T-cell (primary cell): ENCODE results near the gene PLCB1. TPM values are rescaled to one million over a fixed set of nuclear protein-coding genes. Genes with fewer than 3 reads are reported as not detected.

ENCODE experiments used
- ATAC-seq, 4 experiments: fragments of 200-7000 bp in 3 of 4; fragments of 150-1000 bp in 1 of 4; cut with Tn5 transposase; replicated peaks in 1 of 4; 1 replicate in 3 of 4; 2 replicates in 1 of 4; pipeline ENCODE4 v1.10.0; 2021; ENCODE audit warnings: moderate library complexity in 3 of 4, mild to moderate bottlenecking in 2 of 4, moderate number of reproducible peaks in 1 of 4
- CTCF ChIA-PET, 2 donors: fragments of 300-600 bp; sonication (Branson Sonifier 250); formaldehyde crosslinking; loops; one replicate each; lab custom pipeline; 2022; ENCODE audit warnings: antibody characterized with exemption in 2 of 2; lab: Charles Lee
- POLR2A ChIA-PET, 2 donors: fragments of 300-600 bp; sonication (Branson Sonifier 250); formaldehyde crosslinking; loops; one replicate each; lab custom pipeline; 2022; ENCODE audit warnings: antibody characterized with exemption in 2 of 2; lab: Charles Lee
- DNase-seq, 35 experiments: peaks; one replicate each; pipeline versions ENCODE4 v3.0.0 to v3.0.0-alpha.2; 2013 to 2023
- H3K27ac ChIP-seq: one replicate; pipeline ENCODE4 v1.5.1; 2013; ENCODE audit warnings: low read length
- H3K27me3 ChIP-seq, 2 experiments: replicated peaks in 1 of 2; 1 replicate in 1 of 2; 2 replicates in 1 of 2; pipeline versions ENCODE4 v1.6.1 to v1.7.0; 2013; ENCODE audit warnings: low read length in 1 of 2, mixed read lengths in 1 of 2; ENCODE audit not compliant: control insufficient read depth in 2 of 2, insufficient read depth in 2 of 2; ENCODE audit errors: extremely low read depth in 1 of 2
- H3K36me3 ChIP-seq, 2 donors: 1 replicate in 1 of 2; 2 replicates in 1 of 2; pipeline versions ENCODE4 v1.6.1 to v1.7.0; 2013; ENCODE audit warnings: low read length in 1 of 2; ENCODE audit not compliant: control insufficient read depth in 2 of 2, insufficient read depth in 1 of 2; ENCODE audit errors: extremely low read depth in 1 of 2
- H3K4me1 ChIP-seq, 2 experiments: 1 replicate in 1 of 2; 2 replicates in 1 of 2; pipeline versions ENCODE4 v1.6.1 to v1.7.0; 2013; ENCODE audit warnings: low read length in 2 of 2, mixed read lengths in 1 of 2; ENCODE audit not compliant: insufficient read depth in 2 of 2, control insufficient read depth in 1 of 2; ENCODE audit errors: extremely low read depth in 1 of 2
- H3K4me3 ChIP-seq, 2 donors: 1 replicate in 1 of 2; 2 replicates in 1 of 2; pipeline versions ENCODE4 v1.5.1 to v1.7.0; 2013; ENCODE audit warnings: mild to moderate bottlenecking in 2 of 2, low read length in 1 of 2, moderate library complexity in 1 of 2; ENCODE audit not compliant: control insufficient read depth in 1 of 2; ENCODE audit errors: extremely low read depth in 1 of 2
- H3K9me3 ChIP-seq: 2 replicates; pipeline ENCODE4 v1.7.0; 2013
- H3K27ac Mint-ChIP-seq, 2 donors: one replicate each; pipeline ENCODE4 v1.8.0; 2020 to 2021; ENCODE audit warnings: mild to moderate bottlenecking in 2 of 2, mixed read lengths in 2 of 2
- H3K27me3 Mint-ChIP-seq, 2 donors: one replicate each; pipeline ENCODE4 v1.8.0; 2021 to 2022; ENCODE audit warnings: mixed read lengths in 2 of 2
- H3K36me3 Mint-ChIP-seq: one replicate; pipeline ENCODE4 v1.8.0; 2021; ENCODE audit warnings: mixed read lengths
- H3K4me1 Mint-ChIP-seq, 3 donors: one replicate each; pipeline ENCODE4 v1.8.0; 2020 to 2022; ENCODE audit warnings: mixed read lengths in 3 of 3, mild to moderate bottlenecking in 1 of 3
- H3K4me3 Mint-ChIP-seq, 3 donors: one replicate each; pipeline ENCODE4 v1.8.0; 2020 to 2022; ENCODE audit warnings: mild to moderate bottlenecking in 3 of 3, mixed read lengths in 3 of 3, moderate library complexity in 3 of 3
- H3K9me3 Mint-ChIP-seq, 3 donors: one replicate each; pipeline ENCODE4 v1.8.0; 2020 to 2022; ENCODE audit warnings: mixed read lengths in 3 of 3
- WGBS: methylation state at CpG from one replicate; pipeline ENCODE4 v1.1.5; 2013; ENCODE audit warnings: missing lambda C conversion rate; ENCODE audit not compliant: insufficient coverage; 5-methylcytosine and 5-hydroxymethylcytosine counted together
- total RNA-seq, 35 experiments: library from RNA in 6 of 35; stranded (reverse) in 6 of 35; fragments of 120-200 nt in 1 of 35; gene quantifications; one replicate each; pipeline versions ENCODE4 v1.2.1 to v1.2.4 and lab custom pipeline; 2013 to 2026

Gene PLCB1
- total RNA-seq, 5 donors from 2014 or later (not counting 1 experiment from before 2014, with no cell fraction given): 3.3 to 15.1 (median 7.4) TPM

DNA sequence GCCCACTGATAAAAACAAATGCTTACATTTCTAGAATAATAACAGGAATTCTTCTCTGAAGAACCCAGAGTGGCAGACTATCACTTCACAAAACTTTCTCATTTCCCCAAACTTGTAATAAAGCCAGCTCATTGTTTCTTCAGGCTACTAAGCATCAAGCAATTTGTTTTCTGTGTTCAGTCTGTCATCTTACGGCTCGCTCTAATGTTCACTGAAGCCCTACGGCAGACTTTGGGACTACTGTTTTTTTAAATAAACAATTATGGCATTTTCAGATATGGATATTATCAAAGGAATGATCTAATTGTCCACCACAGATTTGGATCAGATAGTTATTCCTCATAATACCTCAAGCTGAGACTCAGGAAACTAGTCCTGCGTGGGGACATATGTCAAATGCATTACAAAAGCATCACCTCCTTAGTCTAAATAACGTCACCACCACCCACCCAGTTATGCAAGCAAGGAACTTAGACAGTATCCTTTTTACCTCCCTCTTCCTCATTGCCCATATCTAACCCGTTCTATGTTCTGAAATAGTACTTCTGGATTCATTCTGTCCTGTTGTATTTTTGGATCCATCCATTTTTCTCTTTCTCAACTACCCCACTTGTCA lies 415.1 kb downstream of the PLCB1 start:
- ChIA-PET POLR2A (no interaction called here), CTCF (no interaction called here)
- no peak for ATAC-seq
- H3K4me3 Mint-ChIP-seq: no peak overlapping the region
- H3K4me1 Mint-ChIP-seq: no peaks in the 10 kb centered on the region
- H3K36me3 Mint-ChIP-seq: no peaks in the 10 kb centered on the region
- 65% methylated on average over 2 of the region's 6 CpGs for WGBS
- H3K27ac ChIP-seq: no peak overlapping the region
- H3K4me3 ChIP-seq: no peak overlapping the region
- no peaks in the 10 kb centered on the region for H3K36me3 ChIP-seq
- no peaks in the 10 kb centered on the region for H3K27me3 Mint-ChIP-seq
- no peaks in the 10 kb centered on the region for H3K9me3 ChIP-seq
- H3K27me3 ChIP-seq: no peaks in the 10 kb centered on the region
- no peak for DNase-seq
- H3K4me1 ChIP-seq: no peaks in the 10 kb centered on the region
- no peak overlapping the region for H3K27ac Mint-ChIP-seq
- no peaks in the 10 kb centered on the region for H3K9me3 Mint-ChIP-seq

DNA sequence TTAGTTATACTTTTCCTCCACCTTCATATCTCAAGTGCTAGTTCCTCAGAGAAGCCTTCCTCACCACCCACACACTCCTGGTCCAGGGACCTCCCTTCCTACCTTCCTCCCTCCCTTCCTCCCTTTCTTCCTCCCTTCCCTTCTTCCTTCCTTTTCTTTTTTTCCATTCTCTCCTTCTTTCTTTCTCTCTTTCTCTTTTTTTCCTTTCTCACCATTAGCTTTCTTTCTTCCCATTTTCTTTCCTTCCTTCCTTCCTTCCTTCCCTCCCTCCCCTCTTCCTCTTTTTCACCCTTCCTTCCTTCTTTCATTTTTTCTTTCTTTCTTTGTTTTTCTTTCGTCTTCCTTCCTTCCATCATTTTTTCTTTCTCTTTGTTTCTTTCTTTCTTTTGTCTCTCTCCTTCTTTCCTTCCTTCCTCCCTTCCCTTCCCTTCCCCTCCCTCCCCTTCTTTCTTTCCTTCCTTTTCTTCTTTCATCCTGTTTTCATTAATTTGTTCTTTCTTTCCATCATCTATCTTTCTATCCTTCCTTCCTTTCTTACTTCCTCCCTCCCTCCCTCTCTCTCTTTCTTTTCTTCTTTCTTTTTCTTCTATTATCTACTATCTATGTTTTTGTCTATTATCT lies 416.0 kb downstream of the PLCB1 start:
- DNase-seq (no peak), ATAC-seq (no peak)
- no peaks in the 10 kb centered on the region for H3K36me3 ChIP-seq
- H3K9me3 ChIP-seq: no peaks in the 10 kb centered on the region
- Mint-ChIP-seq H3K4me1 (no peaks in the 10 kb centered on the region), H3K27ac (no peak overlapping the region), H3K9me3 (no peaks in the 10 kb centered on the region), H3K27me3 (no peaks in the 10 kb centered on the region), H3K4me3 (no peak overlapping the region), H3K36me3 (no peaks in the 10 kb centered on the region)
- 64% methylated on average over 1 of the region's 1 CpG for WGBS
- no peak overlapping the region for H3K4me3 ChIP-seq
- H3K27me3 ChIP-seq: no peaks in the 10 kb centered on the region
- no peaks in the 10 kb centered on the region for H3K4me1 ChIP-seq
- ChIA-PET CTCF (no interaction called here), POLR2A (interaction anchor here in 1 of 2 donors (0.6 kb wide), 1 partner anchor 12 kb away, joined by 7 read pairs; no protein-coding TSS in a partner anchor)
- no peak overlapping the region for H3K27ac ChIP-seq

- WGBS: 80% methylated on average over 1 of the region's 3 CpGs
- H3K4me3 Mint-ChIP-seq: no peak overlapping the region
- ChIA-PET CTCF (no interaction called here), POLR2A (no interaction called here)
- Histone ChIP-seq H3K9me3 (no peaks in the 10 kb centered on the region), H3K27ac (no peak overlapping the region), H3K36me3 (no peaks in the 10 kb centered on the region), H3K4me1 (no peaks in the 10 kb centered on the region), H3K27me3 (no peaks in the 10 kb centered on the region), H3K4me3 (no peak overlapping the region)
- no peak overlapping the region for H3K27ac Mint-ChIP-seq
- no peaks in the 10 kb centered on the region for H3K4me1 Mint-ChIP-seq
- H3K27me3 Mint-ChIP-seq: no peaks in the 10 kb centered on the region
- no peak for DNase-seq
- no peaks in the 10 kb centered on the region for H3K9me3 Mint-ChIP-seq
- H3K36me3 Mint-ChIP-seq: no peaks in the 10 kb centered on the region
- ATAC-seq: no peak
Observed at GRCh38 chr20:8549192-8549591, 417.1 kb downstream of the PLCB1 start.

DNA sequence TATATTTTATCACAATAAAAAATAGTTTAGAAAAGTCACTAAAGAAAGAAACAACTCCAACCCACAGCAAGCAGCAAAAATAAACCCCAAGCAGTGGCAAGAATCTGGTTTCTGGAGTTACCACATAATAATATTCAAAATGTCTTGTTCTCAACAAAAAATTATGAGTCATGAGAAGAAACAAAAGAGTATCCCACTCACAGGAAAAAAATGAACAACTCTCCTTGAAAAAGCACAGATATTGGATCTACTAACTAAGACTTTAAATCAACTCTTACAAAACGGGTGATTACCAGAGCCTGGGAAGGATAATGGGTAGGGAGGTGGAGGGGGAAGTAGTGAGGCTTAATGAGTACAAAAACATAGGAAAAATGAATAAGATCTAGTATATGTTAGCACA lies 425.6 kb downstream of the PLCB1 start:
- no peak for DNase-seq
- Mint-ChIP-seq H3K9me3 (peaks cover 12 to 44% (median 26%) of the 10 kb centered on the region in 3 donors), H3K36me3 (no peaks in the 10 kb centered on the region), H3K27me3 (no peaks in the 10 kb centered on the region), H3K4me1 (no peaks in the 10 kb centered on the region), H3K27ac (no peak overlapping the region), H3K4me3 (no peak overlapping the region)
- ChIA-PET POLR2A (no interaction called here), CTCF (no interaction called here)
- ATAC-seq: no peak
- WGBS: no CpG with 5 or more reads among the region's 1 CpG
- Histone ChIP-seq H3K4me1 (no peaks in the 10 kb centered on the region), H3K27me3 (no peaks in the 10 kb centered on the region), H3K36me3 (no peaks in the 10 kb centered on the region), H3K9me3 (peaks cover 3% of the 10 kb centered on the region), H3K4me3 (no peak overlapping the region), H3K27ac (no peak overlapping the region)

- Histone ChIP-seq H3K36me3 (no peaks in the 10 kb centered on the region), H3K27me3 (no peaks in the 10 kb centered on the region), H3K4me3 (no peak overlapping the region), H3K4me1 (no peaks in the 10 kb centered on the region), H3K9me3 (no peaks in the 10 kb centered on the region), H3K27ac (no peak overlapping the region)
- H3K27ac Mint-ChIP-seq: no peak overlapping the region
- ATAC-seq: no peak
- no peaks in the 10 kb centered on the region for H3K4me1 Mint-ChIP-seq
- H3K9me3 Mint-ChIP-seq: peaks cover 1 to 25% (median 10%) of the 10 kb centered on the region in 3 donors
- DNase-seq: no peak
- CTCF ChIA-PET: no interaction called here
- POLR2A ChIA-PET: no interaction called here
- no peaks in the 10 kb centered on the region for H3K27me3 Mint-ChIP-seq
- H3K36me3 Mint-ChIP-seq: no peaks in the 10 kb centered on the region
- WGBS: 85% methylated on average over 2 of the region's 3 CpGs
- no peak overlapping the region for H3K4me3 Mint-ChIP-seq
Observed at GRCh38 chr20:8562356-8562755, 430.3 kb downstream of the PLCB1 start.

- DNase-seq (no peak), ATAC-seq (no peak)
- Mint-ChIP-seq H3K4me3 (no peak overlapping the region), H3K36me3 (no peaks in the 10 kb centered on the region), H3K27ac (no peak overlapping the region), H3K27me3 (no peaks in the 10 kb centered on the region), H3K9me3 (peaks cover 0 to 3% (median 3%) of the 10 kb centered on the region in 3 donors), H3K4me1 (no peaks in the 10 kb centered on the region)
- ChIA-PET POLR2A (no interaction called here), CTCF (no interaction called here)
- no peaks in the 10 kb centered on the region for H3K9me3 ChIP-seq
- WGBS: no CpG with 5 or more reads among the region's 2 CpGs
- no peak overlapping the region for H3K27ac ChIP-seq
- no peaks in the 10 kb centered on the region for H3K4me1 ChIP-seq
- H3K36me3 ChIP-seq: no peaks in the 10 kb centered on the region
- H3K4me3 ChIP-seq: no peak overlapping the region
- no peaks in the 10 kb centered on the region for H3K27me3 ChIP-seq
Observed at GRCh38 chr20:8568075-8568474, 436.0 kb downstream of the PLCB1 start.
